GM21825 (cell line): ENCODE results near the gene HS3ST2.

Experiments
- ATAC-seq: cut with Tn5 transposase; IDR thresholded peaks from one replicate; pipeline ENCODE4 v1.9.1; 2021; ENCODE audit warnings: mild to moderate bottlenecking, moderate library complexity; ENCODE audit not compliant: unreplicated experiment

HS3ST2 gene

DNA sequence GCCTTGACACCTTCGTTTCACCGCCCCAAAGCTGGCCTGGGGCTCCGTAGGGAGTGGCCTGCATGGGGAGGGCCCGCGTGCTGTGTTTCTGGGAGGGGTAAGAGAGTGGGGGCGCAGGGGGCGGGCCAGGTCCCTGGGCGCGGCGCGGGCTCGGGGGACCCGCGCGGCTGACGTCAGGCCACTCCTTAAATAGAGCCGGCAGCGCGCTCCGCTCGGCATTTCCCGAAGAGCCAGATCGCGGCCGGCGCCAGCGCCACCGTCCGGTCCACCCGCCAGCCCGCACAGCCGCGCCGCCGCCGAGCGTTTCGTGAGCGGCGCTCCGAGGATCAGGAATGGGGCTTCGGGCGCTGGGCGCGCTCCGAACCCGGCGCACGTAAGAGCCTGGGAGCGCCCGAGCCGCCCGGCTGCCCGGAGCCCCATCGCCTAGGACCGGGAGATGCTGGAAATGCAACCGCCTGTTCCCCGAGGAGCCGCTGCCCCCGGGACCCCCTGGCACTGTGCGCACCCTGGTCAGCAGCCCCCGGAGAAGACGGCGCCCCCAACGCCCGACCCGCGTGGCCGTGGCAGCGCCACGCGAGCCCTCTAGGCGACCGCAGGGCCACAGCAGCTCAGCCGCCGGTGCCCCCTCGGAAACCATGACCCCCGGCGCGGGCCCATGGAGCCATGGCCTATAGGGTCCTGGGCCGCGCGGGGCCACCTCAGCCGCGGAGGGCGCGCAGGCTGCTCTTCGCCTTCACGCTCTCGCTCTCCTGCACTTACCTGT is at the start of gene HS3ST2:
HS3ST2 (plus strand) TSS at position 215 of the 763 bp plus-strand sequence; CDS start at position 664, 449 bp downstream.
- no peak for ATAC-seq

- no peak for ATAC-seq
These were observed 49.2 kb upstream of the HS3ST2 start for GRCh38 chr16:22764662-22765327.

- no peak for ATAC-seq
These were observed 48.5 kb upstream of the HS3ST2 start for GRCh38 chr16:22765479-22765878.

GRCh38 chr16:22770866-22771265 is 43.1 kb upstream of the HS3ST2 start:
- ATAC-seq = no peak

DNA sequence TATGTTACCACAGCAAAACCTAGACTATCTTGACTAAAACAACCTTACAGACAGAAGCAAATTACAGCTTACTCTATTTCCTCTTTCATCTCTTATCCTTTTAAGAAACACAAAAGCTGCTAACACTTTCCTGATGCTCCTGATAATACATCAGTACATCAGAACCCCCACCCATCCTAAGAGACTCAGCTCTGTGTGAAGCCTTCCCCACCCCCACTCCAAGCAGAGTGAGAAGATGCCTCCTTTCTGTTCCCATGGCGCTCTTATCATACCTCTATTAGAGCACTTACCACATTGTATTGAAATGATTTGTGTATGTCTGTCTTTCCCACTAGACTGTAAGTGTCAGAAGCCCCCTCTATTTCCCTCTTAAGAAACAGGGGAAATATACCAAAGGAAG is 42.4 kb upstream of the HS3ST2 start:
- no peak for ATAC-seq

DNA sequence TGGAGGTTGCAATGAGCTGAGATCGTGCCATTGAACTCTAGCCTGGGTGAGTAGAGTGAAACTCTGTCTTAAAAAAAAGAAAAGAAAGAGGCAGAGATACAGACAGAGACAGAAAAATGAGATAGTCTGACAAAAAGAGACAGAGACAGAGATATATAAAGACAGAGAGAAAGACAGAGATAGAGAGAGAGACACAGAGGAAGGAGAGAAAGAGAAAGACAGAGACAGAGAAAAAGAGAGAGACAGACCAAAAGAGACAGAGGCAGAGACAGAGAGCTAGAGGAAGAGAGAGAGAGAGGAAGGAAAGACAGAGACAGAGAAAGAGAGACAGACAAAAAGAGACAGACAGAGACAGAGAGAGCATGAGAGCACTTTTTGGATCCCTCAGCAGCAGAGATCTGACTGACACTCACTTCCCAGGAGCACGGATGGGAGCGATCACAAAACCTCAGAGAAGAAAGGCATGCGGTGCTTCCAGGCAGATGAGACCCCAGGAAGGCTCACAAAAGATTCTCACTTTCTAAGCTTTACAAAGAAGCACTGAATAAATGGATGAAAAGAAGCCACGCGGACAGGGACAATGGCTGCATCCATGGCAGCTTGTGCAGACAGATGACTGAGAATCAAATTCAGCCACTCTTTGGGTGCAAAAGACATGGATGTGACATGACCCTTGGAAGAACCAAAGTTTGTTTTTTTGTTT is 38.6 kb upstream of the HS3ST2 start:
- ATAC-seq = no peak

DNA sequence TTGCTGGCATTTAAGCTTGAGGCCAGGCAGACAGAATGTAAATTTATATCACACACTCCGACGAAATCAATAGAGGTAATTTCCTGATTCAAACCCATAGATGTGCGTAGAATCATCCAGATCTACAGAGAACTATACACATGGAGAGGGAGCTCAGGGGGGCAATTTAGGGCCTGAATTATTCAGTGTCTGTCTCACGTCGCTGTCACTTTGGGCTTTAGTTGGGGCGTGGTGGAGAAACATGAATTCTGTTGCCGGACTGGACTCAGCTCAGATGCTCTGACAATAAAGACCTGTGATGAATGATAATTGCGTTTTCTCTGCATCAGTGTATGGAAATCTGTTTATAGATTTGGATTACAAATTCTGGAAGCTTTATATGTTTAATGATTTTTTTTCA is 32.5 kb upstream of the HS3ST2 start:
- ATAC-seq = no peak

- no peak for ATAC-seq
These were observed 31.6 kb upstream of the HS3ST2 start for GRCh38 chr16:22782314-22782713.

- no peak for ATAC-seq
These were observed 29.2 kb upstream of the HS3ST2 start for GRCh38 chr16:22784690-22785214.

DNA sequence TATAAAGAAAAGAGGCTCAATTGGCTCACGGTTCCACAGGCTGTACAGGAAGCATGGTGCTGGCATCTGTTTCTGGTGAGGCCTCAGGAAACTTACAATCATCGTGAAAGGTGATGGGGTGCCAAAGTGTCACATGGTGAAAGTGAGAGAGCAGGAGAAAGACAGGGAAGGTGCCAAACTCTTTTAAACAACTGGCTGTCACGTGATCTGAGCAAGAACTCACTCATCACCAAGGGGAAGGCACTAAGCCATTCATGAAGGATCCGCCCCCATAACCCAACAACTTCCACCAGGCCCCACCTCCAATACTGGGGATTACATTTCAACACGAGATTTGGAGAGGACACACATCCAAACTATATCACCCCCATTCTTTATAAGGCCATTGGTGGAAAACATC is 28.4 kb upstream of the HS3ST2 start:
- ATAC-seq = no peak

- no peak for ATAC-seq
These were observed 27.7 kb upstream of the HS3ST2 start for GRCh38 chr16:22786284-22786683.

GRCh38 chr16:22786691-22787090 is 27.3 kb upstream of the HS3ST2 start:
- ATAC-seq = no peak

- ATAC-seq = no peak
These were observed 26.3 kb upstream of the HS3ST2 start for GRCh38 chr16:22787466-22788192.

- no peak for ATAC-seq
These were observed 25.8 kb upstream of the HS3ST2 start for GRCh38 chr16:22788193-22788530.

GRCh38 chr16:22789281-22789945 is 24.5 kb upstream of the HS3ST2 start:
- no peak for ATAC-seq

DNA sequence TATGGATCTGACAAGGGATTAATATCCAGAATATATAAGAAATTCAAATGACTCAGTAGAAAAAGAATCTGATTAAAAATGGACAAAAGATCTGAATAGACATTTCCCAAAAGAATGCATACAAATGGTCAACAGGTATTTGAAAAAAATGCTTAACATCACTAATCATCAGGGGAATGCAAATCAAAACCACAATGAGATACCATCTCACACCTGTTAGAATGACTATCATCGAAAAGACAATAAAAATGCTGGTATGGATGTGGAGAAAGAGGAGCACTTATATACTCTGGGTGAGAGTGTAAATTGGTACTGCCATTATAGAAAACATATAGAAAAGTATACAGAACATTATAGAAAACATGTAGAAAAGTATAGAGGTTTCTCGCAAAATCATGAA is 16.4 kb upstream of the HS3ST2 start:
- no peak for ATAC-seq

DNA sequence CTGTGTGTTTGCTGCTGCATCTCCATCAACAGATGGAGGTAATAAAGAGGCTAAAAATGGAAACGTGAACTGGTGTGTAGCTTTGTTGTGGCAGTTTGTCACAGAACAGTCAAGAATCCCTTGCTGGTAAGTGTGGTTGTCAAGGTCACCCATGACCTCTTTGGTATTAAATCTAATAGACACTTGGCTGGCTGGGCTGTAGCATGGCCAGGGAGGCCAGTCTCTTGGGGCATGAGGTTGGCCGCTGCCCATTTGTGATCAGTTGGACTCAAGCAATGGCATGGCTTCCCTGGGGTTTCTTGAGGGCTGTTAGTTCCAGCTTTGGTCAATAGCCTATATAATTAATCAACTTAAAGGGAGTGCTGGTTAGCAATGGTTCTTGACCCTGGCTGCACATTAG is 14.8 kb upstream of the HS3ST2 start:
- no peak for ATAC-seq

- no peak for ATAC-seq
These were observed 9.1 kb upstream of the HS3ST2 start for GRCh38 chr16:22804893-22805292.

- no peak for ATAC-seq
These were observed 8.6 kb upstream of the HS3ST2 start for GRCh38 chr16:22805326-22805725.

DNA sequence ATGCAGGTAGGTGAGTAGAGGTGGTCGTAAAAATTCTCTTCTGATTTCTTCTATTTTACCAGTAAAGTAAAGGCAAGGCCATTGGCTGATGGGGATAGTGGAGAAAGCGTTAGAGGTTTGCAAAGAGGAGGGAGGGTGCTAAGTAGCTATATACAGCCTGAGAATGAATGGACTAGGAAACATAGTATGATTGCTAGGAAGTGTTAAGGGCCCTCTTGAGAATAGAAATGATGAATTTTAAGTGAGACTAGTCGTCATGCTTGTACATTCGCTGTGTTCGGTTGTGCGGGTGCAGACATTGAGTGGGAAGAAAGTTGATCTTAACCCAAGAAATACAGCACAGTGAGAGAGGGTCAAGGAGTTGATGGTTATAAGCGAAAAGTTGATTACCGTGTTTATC is 7.2 kb upstream of the HS3ST2 start:
- ATAC-seq = no peak

DNA sequence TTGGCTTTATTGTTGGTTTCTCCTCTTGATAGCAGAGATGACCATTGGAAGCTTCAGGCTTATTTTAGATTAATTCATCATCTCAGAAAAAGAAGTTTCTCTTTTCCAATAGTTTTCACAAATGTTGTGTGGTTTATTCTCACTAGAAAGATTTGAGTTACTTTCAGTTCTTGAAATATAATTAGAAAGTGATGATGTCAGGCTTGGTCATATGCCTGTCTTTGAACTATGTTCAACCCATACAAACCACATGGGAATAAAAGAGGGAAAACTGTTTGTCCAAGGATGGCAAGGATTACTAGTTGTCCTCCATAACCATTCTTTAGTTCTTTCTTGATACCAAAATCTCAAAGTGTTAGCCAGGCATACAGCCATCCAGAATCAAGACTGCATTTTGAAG is 3.7 kb upstream of the HS3ST2 start:
- no peak for ATAC-seq
